B cell (primary cell): Measurements from ENCODE around the gene CCDC88C. TPM values are rescaled to one million over a fixed set of nuclear protein-coding genes. Genes with fewer than 3 reads are reported as not detected.
"Not testable (repeated sequence)": the region's sequence is repeated elsewhere in the genome, so short reads cannot be mapped to it uniquely, and the experiment has no call there.

Experiments
- ATAC-seq: fragments of 200-7000 bp; cut with Tn5 transposase; one replicate; pipeline ENCODE4 v1.10.0; 2021; ENCODE audit warnings: low read depth, mild to moderate bottlenecking, moderate number of reproducible peaks, moderate library complexity
- CTCF ChIA-PET: fragments of 350-600 bp; sonication (Branson Sonifier 250); formaldehyde crosslinking; loops from one replicate; lab custom pipeline; 2021; ENCODE audit warnings: antibody characterized with exemption, inconsistent platforms; lab: Charles Lee
- POLR2A ChIA-PET: fragments of 350-600 bp; sonication (Branson Sonifier 250); formaldehyde crosslinking; loops from one replicate; lab custom pipeline; 2021; ENCODE audit warnings: antibody characterized with exemption; lab: Charles Lee
- DNase-seq: peaks from one replicate; pipeline ENCODE4 v3.0.0; 2013
- H2AFZ ChIP-seq: 2 replicates; pipeline ENCODE4 v1.6.1; 2012; ENCODE audit warnings: mild to moderate bottlenecking, low read depth, low read length; ENCODE audit not compliant: insufficient read depth, poor library complexity, severe bottlenecking
- H3K27ac ChIP-seq, 2 donors: 1 replicate in 1 of 2; 2 replicates in 1 of 2; pipeline ENCODE4 v1.5.1; 2012 to 2013; ENCODE audit warnings: low read length in 2 of 2, mild to moderate bottlenecking in 2 of 2, moderate library complexity in 1 of 2
- H3K27me3 ChIP-seq, 4 experiments: fragments of 200-600 bp in 1 of 4; sonication (generic) in 1 of 4; replicated peaks in 1 of 4; 1 replicate in 2 of 4; 2 replicates in 2 of 4; pipeline versions ENCODE4 v1.6.1 to v1.7.0; 2013 to 2016; ENCODE audit warnings: low read length in 3 of 4, mild to moderate bottlenecking in 2 of 4, mixed read lengths in 1 of 4, moderate library complexity in 1 of 4; ENCODE audit not compliant: insufficient read depth in 4 of 4, control insufficient read depth in 3 of 4; ENCODE audit errors: control extremely low read depth in 1 of 4
- H3K36me3 ChIP-seq, 2 experiments: replicated peaks in 1 of 2; 1 replicate in 1 of 2; 2 replicates in 1 of 2; pipeline versions ENCODE4 v1.6.1 to v1.7.1; 2013; ENCODE audit warnings: low read length in 1 of 2; ENCODE audit not compliant: insufficient read depth in 2 of 2, control insufficient read depth in 1 of 2; ENCODE audit errors: control extremely low read depth in 1 of 2, extremely low read depth in 1 of 2
- H3K4me1 ChIP-seq, 2 donors: fragments of 200-600 bp in 1 of 2; sonication (generic) in 1 of 2; 1 replicate in 1 of 2; 2 replicates in 1 of 2; pipeline versions ENCODE4 v1.5.1 to v1.6.1; 2013 to 2017; ENCODE audit warnings: low read length in 2 of 2; ENCODE audit not compliant: control insufficient read depth in 2 of 2, insufficient read depth in 2 of 2
- H3K4me2 ChIP-seq: replicated peaks from 2 replicates; pipeline ENCODE3; 2012; ENCODE audit warnings: mild to moderate bottlenecking, low read depth, low read length; ENCODE audit not compliant: poor library complexity, severe bottlenecking
- H3K4me3 ChIP-seq, 5 experiments: fragments of 200-600 bp in 1 of 5; sonication (generic) in 1 of 5; 1 replicate in 3 of 5; 2 replicates in 2 of 5; pipeline versions ENCODE4 v1.5.1 to v1.7.0; 2011 to 2016; ENCODE audit warnings: low read length in 4 of 5, mild to moderate bottlenecking in 4 of 5, low read depth in 2 of 5, control low read depth in 1 of 5, moderate library complexity in 1 of 5; ENCODE audit not compliant: insufficient read depth in 1 of 5; ENCODE audit errors: control extremely low read depth in 1 of 5, extremely low read depth in 1 of 5
- H3K79me2 ChIP-seq: fragments of 200-600 bp; sonication (generic); one replicate; pipeline ENCODE4 v1.6.0; 2016; ENCODE audit warnings: low read length; ENCODE audit not compliant: control insufficient read depth, insufficient read depth
- H3K9ac ChIP-seq: fragments of 200-600 bp; sonication (generic); 2 replicates; pipeline ENCODE4 v1.6.1; 2017; ENCODE audit warnings: mild to moderate bottlenecking, low read length, moderate library complexity
- H3K9me3 ChIP-seq, 3 donors: one replicate each; pipeline versions ENCODE4 v1.6.1 to v1.7.1; 2013; ENCODE audit warnings: low read length in 2 of 3; ENCODE audit not compliant: control insufficient read depth in 2 of 3, insufficient read depth in 1 of 3; ENCODE audit errors: control extremely low read depth in 1 of 3
- H4K20me1 ChIP-seq: 2 replicates; pipeline ENCODE4 v1.6.0; 2012; ENCODE audit warnings: mild to moderate bottlenecking, low read length; ENCODE audit not compliant: insufficient read depth, control insufficient read depth, poor library complexity, severe bottlenecking
- H3K27ac Mint-ChIP-seq: one replicate; pipeline ENCODE4 v1.8.0; 2021; ENCODE audit warnings: mixed read lengths
- H3K27me3 Mint-ChIP-seq: one replicate; pipeline ENCODE4 v1.8.0; 2021; ENCODE audit warnings: mixed read lengths
- H3K4me1 Mint-ChIP-seq: one replicate; pipeline ENCODE4 v1.8.0; 2021; ENCODE audit warnings: mixed read lengths
- H3K4me3 Mint-ChIP-seq: one replicate; pipeline ENCODE4 v1.8.0; 2021; ENCODE audit warnings: mixed read lengths
- H3K9me3 Mint-ChIP-seq: one replicate; pipeline ENCODE4 v1.8.0; 2022; ENCODE audit warnings: mixed read lengths; ENCODE audit not compliant: insufficient read depth
- EZH2 ChIP-seq: IDR thresholded peaks from 2 replicates; pipeline ENCODE4 v1.6.1; 2012; ENCODE audit warnings: borderline replicate concordance, low read depth, mild to moderate bottlenecking, moderate library complexity, low read length; ENCODE audit not compliant: insufficient read depth, poor library complexity, severe bottlenecking
- WGBS: methylation state at CpG from one replicate; pipeline ENCODE4 v1.1.5; 2013; ENCODE audit warnings: missing lambda C conversion rate; ENCODE audit not compliant: insufficient coverage; 5-methylcytosine and 5-hydroxymethylcytosine counted together
- intact Hi-C: fragments of 100-400 bp; cut with micrococcal nuclease; formaldehyde crosslinking; loops from one replicate; pipeline ENCODE4 v1.10.0; 2022
- polyA plus RNA-seq: library from polyadenylated mRNA; depleted of rRNA; stranded (reverse); fragments of >200 nt; gene quantifications from 2 replicates; pipeline ENCODE4 v1.2.3, GENCODE V29; 2012
- total RNA-seq, 2 donors: library from RNA; stranded (reverse); fragments of 120-200 nt in 1 of 2; gene quantifications; 1 replicate in 1 of 2; 2 replicates in 1 of 2; pipeline versions ENCODE4 v1.2.3 to v1.2.4, GENCODE V29; 2013 to 2022
- TF ChIP-seq, protein P1 (sequence below): fragments of 200-600 bp; IDR thresholded peaks from one replicate; pipeline ENCODE4 v1.8.0; 2022; ENCODE audit warnings: antibody characterized with exemption, mild to moderate bottlenecking

The CCDC88C gene
- total and polyA plus RNA-seq, 2 donors (not counting 1 experiment from before 2014, with no cell fraction given) = 98.7 to 181 TPM

DNA sequence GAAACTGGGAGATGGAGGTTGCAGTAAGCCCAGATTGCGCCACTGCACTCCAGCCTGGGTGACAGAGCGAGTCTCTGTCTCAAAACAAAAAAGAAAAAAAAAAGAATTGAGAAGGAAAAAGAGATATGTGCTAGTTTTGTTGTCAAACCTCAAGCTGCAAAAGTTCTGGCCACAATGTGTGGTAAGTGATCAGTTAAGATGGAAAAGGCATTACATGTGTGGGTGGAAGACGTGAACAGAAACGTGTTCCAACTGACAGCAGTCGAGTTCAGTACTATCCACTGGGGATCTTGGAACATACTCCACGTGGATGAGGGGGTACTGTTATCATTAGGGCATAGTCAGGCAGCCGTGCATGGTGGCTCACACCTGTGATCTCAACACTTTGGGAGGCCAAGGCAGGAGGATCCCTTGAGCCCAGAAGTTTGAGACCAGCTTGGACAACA lies 190.4 kb downstream of the CCDC88C start:
- CTCF ChIA-PET = interaction anchor here (1.6 to 1.7 kb wide), 2 partner anchors 14 to 50 kb away, joined by 4 to 7 read pairs; no protein-coding TSS in a partner anchor
- H3K9me3 Mint-ChIP-seq = no peaks in the 10 kb centered on the region
- no peak for ATAC-seq
- Histone ChIP-seq H2AFZ (no peak overlapping the region), H3K27me3 (no peaks in the 10 kb centered on the region), H3K79me2 (peaks cover 3% of the 10 kb centered on the region), H3K4me1 (peaks cover 61 to 62% of the 10 kb centered on the region in 2 donors), H3K36me3 (peaks cover 0 to 12% of the 10 kb centered on the region in 2 experiments), H3K4me3 (no peak overlapping the region), H4K20me1 (no peaks in the 10 kb centered on the region), H3K9ac (no peak overlapping the region), H3K9me3 (peaks cover 0 to 6% (median 4%) of the 10 kb centered on the region in 3 donors), H3K4me2 (no peak overlapping the region), H3K27ac (peak overlapping the region in 1 of 2 donors; percentile 22)
- peaks cover 62% of the 10 kb centered on the region for H3K4me1 Mint-ChIP-seq
- H3K4me3 Mint-ChIP-seq = no peak overlapping the region
- POLR2A ChIA-PET = interaction anchor here (0.6 kb wide), 1 partner anchor 92 kb away, joined by 3 read pairs; no protein-coding TSS in a partner anchor
- H3K27ac Mint-ChIP-seq = no peak overlapping the region
- no peaks in the 10 kb centered on the region for H3K27me3 Mint-ChIP-seq
- 81% methylated on average over 7 of the region's 7 CpGs for WGBS
- DNase-seq = no peak
- intact Hi-C loops = loop anchor here (5.0 kb wide), 1 partner anchor 35 kb away; no protein-coding TSS in a partner anchor
- no peak for TF ChIP-seq EZH2
- TF ChIP-seq, protein P1, sequence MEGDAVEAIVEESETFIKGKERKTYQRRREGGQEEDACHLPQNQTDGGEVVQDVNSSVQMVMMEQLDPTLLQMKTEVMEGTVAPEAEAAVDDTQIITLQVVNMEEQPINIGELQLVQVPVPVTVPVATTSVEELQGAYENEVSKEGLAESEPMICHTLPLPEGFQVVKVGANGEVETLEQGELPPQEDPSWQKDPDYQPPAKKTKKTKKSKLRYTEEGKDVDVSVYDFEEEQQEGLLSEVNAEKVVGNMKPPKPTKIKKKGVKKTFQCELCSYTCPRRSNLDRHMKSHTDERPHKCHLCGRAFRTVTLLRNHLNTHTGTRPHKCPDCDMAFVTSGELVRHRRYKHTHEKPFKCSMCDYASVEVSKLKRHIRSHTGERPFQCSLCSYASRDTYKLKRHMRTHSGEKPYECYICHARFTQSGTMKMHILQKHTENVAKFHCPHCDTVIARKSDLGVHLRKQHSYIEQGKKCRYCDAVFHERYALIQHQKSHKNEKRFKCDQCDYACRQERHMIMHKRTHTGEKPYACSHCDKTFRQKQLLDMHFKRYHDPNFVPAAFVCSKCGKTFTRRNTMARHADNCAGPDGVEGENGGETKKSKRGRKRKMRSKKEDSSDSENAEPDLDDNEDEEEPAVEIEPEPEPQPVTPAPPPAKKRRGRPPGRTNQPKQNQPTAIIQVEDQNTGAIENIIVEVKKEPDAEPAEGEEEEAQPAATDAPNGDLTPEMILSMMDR = no peak

DNA sequence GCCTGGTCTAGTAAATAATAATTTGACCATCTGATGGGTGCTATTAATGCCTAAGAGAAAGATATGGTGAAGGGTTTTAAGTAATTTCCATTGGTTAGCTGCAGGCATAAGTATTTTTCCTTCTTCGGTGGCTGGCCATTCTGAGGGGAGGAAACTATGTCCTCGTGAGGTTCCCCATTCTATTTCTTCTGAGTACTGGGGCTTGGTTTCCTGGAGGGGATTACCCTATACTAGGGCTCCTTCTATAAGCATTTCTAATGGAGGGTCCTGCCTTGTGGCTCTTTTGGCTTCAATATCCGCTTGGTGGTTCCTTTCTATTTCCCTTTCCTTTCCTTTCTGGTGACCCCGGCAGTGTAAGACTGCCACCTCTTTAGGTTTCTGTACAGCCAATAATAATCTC lies 191.3 kb downstream of the CCDC88C start:
- H2AFZ ChIP-seq, H3K27ac ChIP-seq, H3K4me3 ChIP-seq, H3K27ac Mint-ChIP-seq, H3K4me2 ChIP-seq, H3K4me3 Mint-ChIP-seq, H3K9me3 ChIP-seq, ATAC-seq, CTCF ChIA-PET, H4K20me1 ChIP-seq, H3K9me3 Mint-ChIP-seq, H3K27me3 Mint-ChIP-seq, H3K9ac ChIP-seq, H3K27me3 ChIP-seq, POLR2A ChIA-PET, DNase-seq, H3K79me2 ChIP-seq: not testable (repeated sequence)
- H3K4me1 Mint-ChIP-seq = peaks cover 54% of the 10 kb centered on the region
- peaks cover 53 to 54% of the 10 kb centered on the region in 2 donors for H3K4me1 ChIP-seq
- WGBS = 50% methylated on average over 1 of the region's 4 CpGs
- peaks cover 0 to 16% of the 10 kb centered on the region in 2 experiments for H3K36me3 ChIP-seq
- intact Hi-C loops = loop anchor here (5.0 kb wide), 1 partner anchor 36 kb away; no protein-coding TSS in a partner anchor
